AG10803 (cell line): Measurements from ENCODE around the gene TRAF3IP1.
A peak's percentile ranks its signal among the peaks of the same experiment; 100 is the strongest.

Source experiments
- DNase-seq: peaks from one replicate; pipeline ENCODE4 v3.0.0; 2010; ENCODE audit warnings: low read depth
- H3K4me3 ChIP-seq: 2 replicates; pipeline ENCODE4 v1.5.1; 2011; ENCODE audit warnings: mild to moderate bottlenecking, low read length, control low read depth
- CTCF ChIP-seq: conservative IDR thresholded peaks from 2 replicates; pipeline ENCODE4 v1.5.1; 2011; ENCODE audit warnings: mild to moderate bottlenecking, low read length, control low read depth, inconsistent platforms

Gene TRAF3IP1

GRCh38 chr2:238376884-238377391 is 56.6 kb downstream of the TRAF3IP1 start:
- H3K4me3 ChIP-seq = no peak overlapping the region
- TF ChIP-seq CTCF = no peak
- DNase-seq = peak; percentile 76

GRCh38 chr2:238378230-238379095 is 58.1 kb downstream of the TRAF3IP1 start:
- TF ChIP-seq CTCF = no peak
- DNase-seq = no peak
- no peak overlapping the region for H3K4me3 ChIP-seq

GRCh38 chr2:238379096-238379810 is 58.9 kb downstream of the TRAF3IP1 start:
- peak; percentile 58 for DNase-seq
- H3K4me3 ChIP-seq = no peak overlapping the region

GRCh38 chr2:238380336-238380735 is 60.0 kb downstream of the TRAF3IP1 start:
- DNase-seq = no peak
- no peak overlapping the region for H3K4me3 ChIP-seq
- TF ChIP-seq CTCF = no peak

More at GRCh38 chr2:238379096-238379810, 58.9 kb downstream of the TRAF3IP1 start:
- TF ChIP-seq CTCF = no peak

GRCh38 chr2:238380785-238381184 is 60.5 kb downstream of the TRAF3IP1 start:
- DNase-seq = peak; percentile 75
- H3K4me3 ChIP-seq = no peak overlapping the region
- no peak for TF ChIP-seq CTCF

- H3K4me3 ChIP-seq = no peak overlapping the region
- DNase-seq = no peak
- no peak for TF ChIP-seq CTCF
Observed at GRCh38 chr2:238381341-238382115, 61.2 kb downstream of the TRAF3IP1 start.
